ENCODE measurements around the gene SOX15. TPM values are rescaled to one million over a fixed set of nuclear protein-coding genes. Genes with fewer than 3 reads are reported as not detected.

The SOX15 gene
- total and polyA plus RNA-seq, 10 of the 15 experiments (the other 5 are each of a cell fraction or from before 2014, with no cell fraction given) = 0.06 to 0.53 (median 0.16) TPM; not detected in 2

GRCh38 chr17:7574176-7574953 lies 15.5 kb downstream of the SOX15 start:
- ChIA-PET SMC1A (ENCODE audit: uncharacterized antibody, unreplicated experiment) (interaction anchor here (0.7 to 2.2 kb wide), 4 partner anchors 9 to 113 kb away, joined by 3 to 7 read pairs (median 4); partner anchors contain the start of genes MPDU1, TP53 and WRAP53), CTCF (interaction anchor here (0.7 to 3.0 kb wide), 5 partner anchors 9 to 112 kb away, joined by 3 to 14 read pairs (median 5); partner anchors contain the start of genes MPDU1, SENP3, SOX15 and TP53), RAD21 (ENCODE audit: unreplicated experiment) (interaction anchor here (0.7 to 2.7 kb wide), 7 partner anchors 9 to 116 kb away, joined by 3 to 9 read pairs (median 4); partner anchors contain the start of genes MPDU1, SAT2 and SENP3), POLR2A (interaction anchor here (0.5 to 5.1 kb wide), 9 partner anchors 10 to 269 kb away, joined by 3 to 39 read pairs (median 4); partner anchors contain the start of genes FXR2, MPDU1, TMEM256 and TP53)
- Histone ChIP-seq H3K27ac (ENCODE audit: control insufficient read depth, insufficient read depth) (0 out of 2 replicates have a peak overlapping the region, but pooled peaks have one; percentile 97), H3K4me1 (ENCODE audit: control insufficient read depth, insufficient read depth, low read length) (peaks cover 32% of the 10 kb centered on the region), H3K9me3 (replicated peaks; ENCODE audit: control insufficient read depth, insufficient read depth, low read length) (no peaks in the 10 kb centered on the region), H3K4me2 (ENCODE audit: control insufficient read depth, insufficient read depth) (peak overlapping the region; percentile 84), H3K4me3 (peak overlapping the region; percentile 93), H3K27me3 (replicated peaks in 1 of 2; ENCODE audit: control insufficient read depth in 2 of 2, insufficient read depth in 2 of 2, low read length in 1 of 2) (no peaks in the 10 kb centered on the region), H4K20me1 (ENCODE audit: control insufficient read depth, insufficient read depth) (peaks cover 25% of the 10 kb centered on the region), H3K36me3 (ENCODE audit: control insufficient read depth in 2 of 2, insufficient read depth in 2 of 2, low read length in 1 of 2) (peaks cover 40 to 56% of the 10 kb centered on the region in 2 experiments), H3K9ac (ENCODE audit: control insufficient read depth, insufficient read depth, low read length) (peak overlapping the region; percentile 99), H2AFZ (ENCODE audit: control insufficient read depth, low read depth, low read length) (no peak overlapping the region), H3K79me2 (ENCODE audit: control insufficient read depth, insufficient read depth, low read length) (peaks cover 57% of the 10 kb centered on the region)
- no peak for ATAC-seq
- BruUV-seq (replicated peaks) = no TSS peak
- DNase-seq (ENCODE audit: low read depth, low spot score) = no peak
- in situ Hi-C loops (cut with MboI) (loop anchor here (25.0 kb wide), 1 partner anchor 537 kb away; the partner anchor contains the start of genes SLC16A11 and SLC16A13), intact Hi-C loops (cut with micrococcal nuclease; ENCODE audit: unreplicated experiment) (loop anchor here (5.0 kb wide), 1 partner anchor 113 kb away; the partner anchor contains the start of genes TP53 and WRAP53)
- TF ChIP-seq POLR2A (IDR thresholded peaks at IDR 0.05; ENCODE audit: low read depth, low read length) (peak; percentile 33; the same call in 1 of the 2 replicates), ZBED1 (IDR thresholded peaks at IDR 0.05; ENCODE audit: borderline replicate concordance) (no peak), FOXM1 (IDR thresholded peaks at IDR 0.05; ENCODE audit: low read depth, low read length) (0 out of 2 replicates have a peak, but pooled peaks have one; percentile 16), YY1 (IDR thresholded peaks at IDR 0.05; ENCODE audit: low read depth, low read length) (no peak), POLR2AphosphoS5 (IDR thresholded peaks at IDR 0.05; ENCODE audit: low read length) (peak; percentile 53), ZNF274 (IDR thresholded peaks at IDR 0.05; ENCODE audit: insufficient read depth, insufficient read length) (no peak), IRF5 (IDR thresholded peaks at IDR 0.05; ENCODE audit: borderline replicate concordance) (no peak), LARP7 (IDR thresholded peaks at IDR 0.05) (no peak), RB1 (IDR thresholded peaks at IDR 0.05; ENCODE audit: borderline replicate concordance) (no peak), RUNX3 (IDR thresholded peaks at IDR 0.05; ENCODE audit: low read length) (no peak), ETV6 (conservative IDR thresholded peaks at IDR 0.05 in 1 of 2, IDR thresholded peaks at IDR 0.05 in 1 of 2; ENCODE audit: borderline replicate concordance in 1 of 2, low read depth in 1 of 2) (no peak), CREM (IDR thresholded peaks at IDR 0.05; ENCODE audit: low read depth) (no peak)
- 1% methylated on average over 15 of the region's 15 CpGs for WGBS (ENCODE audit: insufficient coverage, insufficient replicate concordance, low lambda C conversion rate, missing lambda C conversion rate)
- FAIRE-seq = no peak
